Measurements from ENCODE around the gene SLC6A3.

SLC6A3 gene

DNA sequence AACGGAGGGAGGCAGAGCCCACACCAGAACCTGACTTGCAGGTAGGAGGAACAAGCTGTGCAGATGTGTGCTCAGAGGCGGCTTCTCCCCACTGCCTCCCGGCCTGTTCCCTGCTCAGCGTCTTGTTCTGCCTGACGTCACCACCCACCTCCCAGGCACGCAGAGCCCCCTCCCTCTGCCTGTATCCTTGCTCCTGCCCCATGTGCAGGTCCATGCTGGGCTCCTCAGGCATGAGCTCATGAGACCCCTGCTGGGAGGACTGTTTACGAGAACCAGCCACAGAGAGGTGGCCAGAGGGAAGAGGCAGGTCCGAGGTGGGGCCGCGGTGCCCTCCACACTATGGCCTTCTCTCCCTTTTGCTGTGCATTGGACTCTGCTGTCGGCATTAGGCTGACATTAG lies 45.5 kb downstream of the SLC6A3 start:
- TF ChIP-seq CTCF (IDR thresholded peaks at IDR 0.05), result no peak

DNA sequence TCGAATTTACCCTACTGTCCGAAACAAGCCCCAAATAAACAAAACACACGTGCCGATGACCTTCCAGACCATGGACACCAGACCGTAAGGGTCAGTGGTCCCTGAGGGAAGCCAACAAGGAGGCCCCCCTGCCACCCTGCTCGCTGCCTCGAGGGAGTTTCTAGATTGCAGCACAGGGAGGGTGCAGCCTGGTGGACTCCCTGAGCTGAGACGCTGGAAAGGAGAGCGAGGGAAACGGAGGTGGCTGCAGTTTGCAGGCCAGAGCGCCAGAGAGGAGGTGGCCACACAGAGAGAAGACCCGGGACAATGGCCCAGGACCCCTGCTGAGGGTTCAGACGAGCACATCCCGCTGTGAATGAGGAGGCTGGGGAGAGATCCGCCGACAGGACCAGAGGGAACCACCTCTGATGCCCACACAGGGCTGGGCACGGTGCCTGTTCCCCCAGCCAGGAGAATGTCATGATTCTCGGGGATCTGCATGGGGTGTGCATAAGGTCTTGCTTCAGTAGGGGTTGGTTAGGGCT lies 48.9 kb downstream of the SLC6A3 start:
- TF ChIP-seq CTCF (IDR thresholded peaks at IDR 0.05), result no peak

DNA sequence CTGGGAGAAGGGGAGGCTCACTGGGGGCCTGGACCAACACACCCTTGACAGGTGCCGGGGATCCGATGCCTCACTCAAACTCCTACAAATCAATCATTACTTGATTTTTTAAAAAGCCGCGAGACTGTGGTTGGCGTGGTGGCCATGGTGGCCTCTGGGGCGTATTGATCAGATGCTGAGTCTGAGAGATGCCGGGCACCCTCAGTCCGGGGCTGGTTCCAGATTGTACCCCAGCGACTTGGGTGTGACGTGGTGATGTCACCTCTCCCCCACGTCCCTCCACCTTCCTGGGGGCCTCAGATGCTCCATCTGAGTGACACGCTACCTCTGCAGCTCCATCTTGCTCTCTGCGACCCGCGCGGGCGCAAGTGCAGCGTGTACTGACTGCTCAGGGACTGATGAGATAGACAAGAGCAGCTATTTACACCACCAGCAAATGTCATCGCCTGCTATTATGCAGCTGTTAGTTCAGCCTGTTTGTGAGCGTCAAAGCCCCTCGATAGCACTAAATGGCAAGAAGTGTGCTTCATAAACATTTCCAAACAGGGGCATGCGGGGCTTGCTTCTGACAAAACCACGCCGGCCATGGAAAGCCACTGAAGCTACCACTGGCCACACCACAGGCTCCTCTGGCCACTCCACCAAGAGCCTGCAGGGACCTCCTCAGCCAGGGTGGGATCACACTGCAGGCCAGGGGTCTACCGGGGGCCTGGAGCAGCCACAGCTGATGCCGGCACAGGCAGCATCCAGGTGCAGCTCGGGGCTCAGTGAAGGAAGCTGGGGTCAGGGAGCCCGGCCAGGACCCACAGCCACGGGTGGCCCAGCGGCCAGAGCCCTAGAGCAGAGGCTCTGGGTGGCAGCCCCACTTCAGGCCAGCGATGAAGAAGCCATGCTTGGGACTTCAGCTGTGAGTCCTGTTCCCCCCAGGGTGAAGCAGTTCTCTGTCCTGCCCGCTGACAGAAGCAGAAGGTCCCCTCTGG lies 50.1 kb downstream of the SLC6A3 start:
- TF ChIP-seq CTCF (IDR thresholded peaks at IDR 0.05), result no peak

- no peak for TF ChIP-seq CTCF (IDR thresholded peaks at IDR 0.05)
Measured at GRCh38 chr5:1393571-1394501, 51.4 kb downstream of the SLC6A3 start.

- no peak for TF ChIP-seq CTCF (IDR thresholded peaks at IDR 0.05)
Measured at GRCh38 chr5:1392801-1393565, 52.3 kb downstream of the SLC6A3 start.

DNA sequence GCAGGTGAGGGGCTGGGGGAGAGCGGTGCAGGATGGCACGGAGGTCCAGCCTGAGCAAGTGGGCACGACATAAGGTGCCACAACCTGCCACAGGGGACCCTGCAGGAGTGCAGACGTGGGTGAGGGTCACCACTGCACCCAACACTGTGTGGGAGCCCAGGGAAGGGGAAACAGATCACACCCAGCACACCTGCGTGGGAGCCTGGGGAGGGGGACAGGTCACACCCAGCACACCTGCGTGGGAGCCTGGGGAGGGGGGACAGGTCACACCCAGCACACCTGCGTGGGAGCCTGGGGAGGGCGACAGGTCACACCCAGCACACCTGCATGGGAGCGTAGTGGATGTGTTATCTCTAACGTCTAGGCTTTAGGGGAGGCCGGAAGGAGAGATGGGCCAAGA lies 53.0 kb downstream of the SLC6A3 start:
- TF ChIP-seq CTCF (IDR thresholded peaks at IDR 0.05), result no peak

- TF ChIP-seq CTCF (IDR thresholded peaks at IDR 0.05), result no peak
Measured at GRCh38 chr5:1391691-1392090, 53.5 kb downstream of the SLC6A3 start.

All from LNCAP (cell line).